Sigmoid colon (tissue), 7 donors: ENCODE data around the gene GRM7. TPM values are rescaled to one million over a fixed set of nuclear protein-coding genes. Genes with fewer than 3 reads are reported as not detected.

Experiments
- DNase-seq: peaks from one replicate; pipeline ENCODE4 v3.0.0-alpha.2; 2019
- H3K27ac ChIP-seq, 4 donors: fragments of 200-600 bp; sonication (generic); one replicate each; pipeline ENCODE4 v1.5.1; 2016 to 2019; ENCODE audit warnings: mild to moderate bottlenecking in 1 of 4
- H3K27me3 ChIP-seq, 3 donors: fragments of 200-600 bp; sonication (generic); one replicate each; pipeline ENCODE4 v1.5.1; 2019; ENCODE audit warnings: mild to moderate bottlenecking in 1 of 3
- H3K36me3 ChIP-seq, 4 donors: fragments of 200-600 bp; sonication (generic); one replicate each; pipeline ENCODE4 v1.5.1; 2016 to 2019
- H3K4me1 ChIP-seq, 4 donors: fragments of 200-600 bp; sonication (generic); one replicate each; pipeline ENCODE4 v1.5.1; 2017 to 2019
- H3K4me3 ChIP-seq, 4 donors: fragments of 200-600 bp; sonication (generic); one replicate each; pipeline ENCODE4 v1.5.1; 2017 to 2019; ENCODE audit warnings: mild to moderate bottlenecking in 2 of 4, moderate library complexity in 1 of 4
- H3K9me3 ChIP-seq, 4 donors: fragments of 200-600 bp in 3 of 4; sonication (generic) in 3 of 4; one replicate each; pipeline versions ENCODE4 v1.5.1 to v1.6.1; 2013 to 2019
- CTCF ChIP-seq, 4 experiments: fragments of 450-650 bp in 3 of 4; fragments of 200-600 bp in 1 of 4; IDR thresholded peaks; one replicate each; pipeline ENCODE4 v1.5.1; 2016 to 2019; ENCODE audit warnings: antibody characterized with exemption in 4 of 4, mild to moderate bottlenecking in 3 of 4, moderate library complexity in 2 of 4
- WGBS, 2 donors: extraction: QIAGEN DNeasy Blood & Tissue Kit; methylation state at CpG; one replicate each; pipeline ENCODE4 v1.1.7; 2013; 5-methylcytosine and 5-hydroxymethylcytosine counted together
- intact Hi-C: fragments of 100-400 bp; cut with DNase I; formaldehyde crosslinking; loops from one replicate; pipeline ENCODE4 v1.15.1; 2023
- polyA plus RNA-seq, 3 donors: library from polyadenylated mRNA; stranded (reverse); fragments of 200-250 nt; gene quantifications; one replicate each; pipeline ENCODE4 v1.2.3, GENCODE V29; 2013
- total RNA-seq, 4 donors: library from RNA; depleted of rRNA; stranded (reverse); fragments of >200 nt; gene quantifications; one replicate each; pipeline ENCODE4 v1.1.0, GENCODE V29; 2016
- donor health status: healthy with polysubstance abuse.
- donor health status: Bipolar disorder and iron deficiency.
- donor health status: healthy.

The GRM7 gene
- total and polyA plus RNA-seq, 7 donors, result 0.09 to 0.71 (median 0.22) TPM; not detected in 3

GRCh38 chr3:7790141-7790540, 929.2 kb downstream of the GRM7 start:
- WGBS, 2 donors, result 72 to 79% methylated on average over 3 of the region's 3 CpGs
- Histone ChIP-seq H3K9me3 (no peaks in the 10 kb centered on the region), H3K27me3 (no peaks in the 10 kb centered on the region), H3K27ac (no peak overlapping the region), H3K4me1 (no peaks in the 10 kb centered on the region), H3K4me3 (no peak overlapping the region), H3K36me3 (no peaks in the 10 kb centered on the region)
- TF ChIP-seq CTCF (IDR thresholded peaks at IDR 0.05), result no peak
- no peak for DNase-seq
- intact Hi-C loops, result no loop called here
